Motor neuron (in vitro differentiated cells): ENCODE results near the gene TCEAL5. TPM values are rescaled to one million over a fixed set of nuclear protein-coding genes. Genes with fewer than 3 reads are reported as not detected.
"Not testable (repeated sequence)": the region's sequence is repeated elsewhere in the genome, so short reads cannot be mapped to it uniquely, and the experiment has no call there.

ENCODE experiments used
- ATAC-seq, 8 experiments: fragments of 200-7000 bp; cut with Tn5 transposase; replicated peaks in 6 of 8; 2 replicates each; pipeline ENCODE4 v1.8.0; 2021; ENCODE audit warnings: mild to moderate bottlenecking in 8 of 8, moderate library complexity in 8 of 8
- H3K27ac ChIP-seq, 2 donors: fragments of 250-450 bp; sonication (Bioruptor Pico); 2 replicates each; pipeline ENCODE4 v1.9.0; 2021; ENCODE audit warnings: antibody characterized with exemption in 2 of 2, mild to moderate bottlenecking in 2 of 2, moderate library complexity in 1 of 2
- H3K4me1 ChIP-seq, 2 donors: fragments of 250-450 bp; sonication (Bioruptor Pico); replicated peaks in 1 of 2; 2 replicates each; pipeline ENCODE4 v1.6.1; 2021; ENCODE audit warnings: antibody characterized with exemption in 2 of 2, mild to moderate bottlenecking in 2 of 2, moderate library complexity in 1 of 2
- H3K4me3 ChIP-seq, 5 donors: fragments of 250-450 bp; sonication (Bioruptor Pico); 2 replicates each; pipeline ENCODE4 v1.9.0; 2021; ENCODE audit warnings: antibody characterized with exemption in 5 of 5, mild to moderate bottlenecking in 5 of 5, moderate library complexity in 4 of 5
- WGBS, 10 experiments: fragments of 450-650 bp; shearing (Covaris generic); methylation state at CpG; one replicate each; pipeline ENCODE4 v1.0.0; 2022; 5-methylcytosine and 5-hydroxymethylcytosine counted together
- in situ Hi-C, 9 experiments: fragments of 400-800 bp; cut with MboI; loops; one replicate each; pipeline ENCODE4 v1.15.0; 2021; ENCODE audit warnings: low sequenced_read_pairs in 9 of 9, low pct_unique_long_range_greater_than_20kb in 2 of 9; ENCODE audit not compliant: unreplicated experiment in 9 of 9
- total RNA-seq, 8 experiments: library from RNA; unstranded; fragments of 300-600 nt; gene quantifications; 2 replicates each; pipeline versions ENCODE4 v1.2.3 to v1.2.4, GENCODE V29; 2022

TCEAL5 gene
- 10 to 100 TPM in 5 of 8 experiments, 1 to 10 TPM in 2, under 1 TPM in 1; 0.87 to 47.2 (median 11.4) TPM for total RNA-seq

DNA sequence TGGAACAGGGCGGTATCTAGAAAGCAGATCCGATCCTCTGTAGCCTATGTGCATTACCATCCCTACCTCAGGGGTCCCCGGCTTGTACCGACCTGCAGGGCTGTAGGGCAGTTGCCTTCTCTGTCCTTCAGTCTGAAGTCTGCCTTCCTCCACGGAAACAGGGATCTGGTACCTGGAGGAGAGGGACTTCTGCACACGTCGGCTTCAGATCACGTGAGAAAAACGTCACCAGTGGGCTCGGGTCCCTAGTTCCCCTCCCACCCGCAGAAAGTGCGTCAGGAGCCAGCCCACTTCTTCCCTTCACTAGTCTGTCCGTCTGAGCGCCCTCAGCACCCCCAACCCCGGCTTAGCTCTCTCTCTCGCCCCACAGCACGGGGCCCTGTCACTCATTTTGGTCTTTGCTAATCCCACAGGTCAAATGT, at the start of gene TCEAL5:
TCEAL5 (minus strand) TSS at position 170 of the 422 bp plus-strand sequence. CDS start 2,187 bp downstream, outside the sequence.
- peak in 5 of 8 experiments; percentile 81 to 93 (median 91) for ATAC-seq
- Histone ChIP-seq H3K4me1 (no peaks in the 10 kb centered on the region), H3K27ac (peak within 1 kb of the TSS; percentile 55 to 62), H3K4me3 (peak within 1 kb of the TSS; percentile 35 to 49 (median 42))
- in situ Hi-C loops = no loop called here
- 0 to 40% (median 18%) methylated on average over 1 to 10 of the region's 17 CpGs; no CpG with 5 or more reads in 7 of the 10 experiments for WGBS, 10 experiments

GRCh38 chrX:103311399-103311780, 34.8 kb upstream of the TCEAL5 start:
- H3K4me3 ChIP-seq = peak overlapping the region in 3 of 5 donors; percentile 68 to 98 (median 91)
- in situ Hi-C loops = no loop called here
- ATAC-seq = no peak

DNA sequence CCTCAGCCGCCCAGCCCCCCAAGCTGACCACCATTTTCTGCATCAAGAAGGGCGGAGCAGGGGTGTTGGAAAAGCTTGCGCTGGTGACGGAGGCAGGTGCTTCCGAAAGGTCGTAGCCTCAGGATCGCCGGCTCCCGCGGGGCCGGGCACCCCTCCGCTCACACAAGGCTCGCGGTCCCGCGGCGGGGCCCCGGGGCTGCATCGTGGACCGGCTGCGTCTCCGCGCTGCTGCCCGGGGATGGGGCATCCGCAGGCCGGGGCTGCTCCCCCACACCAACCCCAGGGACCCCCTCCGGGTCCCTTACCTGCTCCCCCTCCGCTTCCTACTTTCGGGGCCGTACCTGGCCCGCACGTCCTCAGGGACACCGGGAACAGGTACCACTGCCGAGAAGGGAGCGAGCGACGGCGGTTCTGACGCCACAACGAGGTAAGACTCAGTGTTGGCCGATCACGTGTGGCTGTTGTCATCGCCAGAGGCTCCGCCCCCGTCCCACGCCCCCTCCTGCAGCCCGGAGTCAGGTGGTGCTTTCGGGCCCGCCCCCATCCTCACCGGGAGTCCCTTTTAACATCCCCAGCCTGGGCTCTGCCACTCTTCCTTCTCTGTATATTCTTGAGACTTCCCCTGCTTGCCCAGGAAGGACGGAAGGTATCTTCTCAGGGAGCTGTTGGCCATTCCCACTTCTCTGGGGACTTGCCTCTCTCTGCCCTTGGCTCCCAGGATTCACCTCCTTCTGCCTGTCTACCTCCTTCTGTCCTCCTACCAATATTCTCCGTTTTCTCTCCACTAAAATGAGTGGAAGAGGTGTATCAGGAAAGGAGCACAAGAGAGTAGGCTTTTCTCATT, 34.2 kb upstream of the TCEAL5 start, which contains the start of gene BEX2:
BEX2 (minus strand) TSS at position 436 of the 844 bp plus-strand sequence. CDS start 1,014 bp downstream, outside the sequence.
- in situ Hi-C loops = no loop called here
- WGBS, 10 experiments = 29 to 31% methylated on average over 1 to 2 of the region's 52 CpGs; no CpG with 5 or more reads in 8 of the 10 experiments
- peak within 1 kb of the TSS; percentile 68 to 98 (median 91) for H3K4me3 ChIP-seq
- peak within 1 kb of the TSS; percentile 87 to 95 for H3K27ac ChIP-seq
- peaks cover 5% of the 10 kb centered on the region in 2 donors for H3K4me1 ChIP-seq
- ATAC-seq = peak; percentile 48 to 100 (median 98)

More at GRCh38 chrX:103311399-103311780, 34.8 kb upstream of the TCEAL5 start:
- peaks cover 5% of the 10 kb centered on the region in 2 donors for H3K4me1 ChIP-seq
- 54 to 100% (median 80%) methylated on average over 1 to 3 of the region's 3 CpGs; no CpG with 5 or more reads in 1 of the 10 experiments for WGBS, 10 experiments
- H3K27ac ChIP-seq = no peak overlapping the region

DNA sequence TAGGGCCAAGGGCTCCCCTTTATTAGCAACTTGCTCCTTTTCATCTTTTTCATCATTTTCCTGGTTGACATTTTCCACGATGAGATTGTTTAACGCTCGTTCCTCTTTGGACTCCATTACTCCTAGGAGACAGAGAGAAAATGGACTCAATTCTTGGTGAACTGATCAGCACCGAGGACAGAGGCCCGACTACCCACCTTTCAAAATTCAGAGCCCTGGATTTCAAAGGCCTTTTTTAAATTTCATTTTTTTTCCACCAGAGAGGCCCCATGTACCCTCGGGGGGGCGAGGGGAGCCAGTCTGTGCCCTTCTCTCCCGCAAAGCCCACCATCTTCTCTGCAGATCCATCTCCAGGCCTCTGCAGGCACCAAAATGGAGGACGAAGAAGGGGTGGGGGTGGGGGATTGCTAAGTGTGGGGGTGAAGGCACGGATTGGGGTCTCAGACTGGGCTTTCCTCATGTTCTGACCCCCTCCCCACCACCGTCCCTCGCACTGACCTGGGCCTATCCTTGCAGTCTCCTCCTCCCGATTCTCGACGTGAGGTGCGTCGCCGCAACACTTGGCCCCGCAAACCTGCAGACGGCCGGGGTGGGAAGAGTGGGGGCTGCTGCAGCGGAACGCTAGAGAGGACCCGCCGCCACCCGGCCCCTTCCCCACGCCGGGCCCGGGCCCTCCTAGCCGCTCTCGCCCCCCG, 33.5 kb upstream of the TCEAL5 start:
- in situ Hi-C loops = no loop called here
- peak in 2 of 8 experiments; percentile 3 to 20 for ATAC-seq
- WGBS, 10 experiments = 40 to 95% (median 76%) methylated on average over 1 to 5 of the region's 32 CpGs; no CpG with 5 or more reads in 5 of the 10 experiments
- Histone ChIP-seq H3K4me3 (peak overlapping the region; percentile 68 to 98 (median 91)), H3K4me1 (peaks cover 5% of the 10 kb centered on the region in 2 donors), H3K27ac (peak overlapping the region; percentile 87 to 95)

DNA sequence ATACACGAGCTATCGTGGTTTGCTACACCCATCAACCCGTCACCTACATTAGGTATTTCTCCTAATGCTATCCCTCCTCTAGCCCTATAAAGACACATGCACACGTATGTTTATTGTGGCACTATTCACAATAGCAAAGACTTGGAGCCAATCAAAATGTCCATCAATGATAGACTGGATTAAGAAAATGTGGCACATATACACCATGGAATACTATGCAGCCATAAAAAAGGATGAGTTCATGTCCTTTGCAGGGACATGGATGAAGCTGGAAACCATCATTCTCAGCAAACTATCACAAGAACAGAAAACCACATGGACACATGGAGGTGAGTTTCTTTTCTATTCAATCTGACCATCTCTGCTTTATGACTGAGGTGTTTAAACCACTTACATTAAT, 29.1 kb upstream of the TCEAL5 start:
- in situ Hi-C loops = not testable (repeated sequence)

GRCh38 chrX:103304705-103305104, 28.2 kb upstream of the TCEAL5 start:
- Histone ChIP-seq H3K4me3 (no peak overlapping the region), H3K4me1 (peaks cover 4% of the 10 kb centered on the region in 2 donors), H3K27ac (no peak overlapping the region)
- ATAC-seq = no peak
- in situ Hi-C loops = no loop called here

More for the DNA sequence above, 29.1 kb upstream of the TCEAL5 start:
- H3K4me3 ChIP-seq, ATAC-seq, H3K4me1 ChIP-seq, H3K27ac ChIP-seq: not testable (repeated sequence)
- WGBS, 10 experiments = 33 to 100% (median 74%) methylated on average over 1 to 4 of the region's 4 CpGs; no CpG with 5 or more reads in 4 of the 10 experiments

DNA sequence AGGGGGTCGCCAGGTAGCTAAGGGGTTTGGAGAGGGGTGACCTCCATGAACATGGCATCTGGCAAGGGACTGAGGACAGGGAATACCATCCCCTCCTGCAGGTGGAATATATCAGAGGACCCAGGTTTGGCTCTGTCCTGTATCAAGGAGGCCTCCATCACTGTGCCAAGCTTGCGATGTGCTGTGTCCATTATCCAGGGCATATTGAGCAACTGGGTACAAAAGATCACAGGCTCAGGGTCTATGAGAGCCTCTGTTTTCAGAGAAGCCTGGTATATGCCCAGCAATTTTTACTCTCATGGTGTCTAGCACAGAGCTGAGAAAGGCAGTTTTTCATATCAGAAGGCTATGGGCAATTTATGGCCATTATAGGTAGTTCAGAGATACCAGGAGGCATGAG, 16.6 kb upstream of the TCEAL5 start:
- no peak for ATAC-seq
- Histone ChIP-seq H3K27ac (no peak overlapping the region), H3K4me3 (no peak overlapping the region), H3K4me1 (no peaks in the 10 kb centered on the region)
- WGBS, 10 experiments = 0 to 100% (median 67%) methylated on average over 1 to 2 of the region's 2 CpGs; no CpG with 5 or more reads in 7 of the 10 experiments
- in situ Hi-C loops = no loop called here

DNA sequence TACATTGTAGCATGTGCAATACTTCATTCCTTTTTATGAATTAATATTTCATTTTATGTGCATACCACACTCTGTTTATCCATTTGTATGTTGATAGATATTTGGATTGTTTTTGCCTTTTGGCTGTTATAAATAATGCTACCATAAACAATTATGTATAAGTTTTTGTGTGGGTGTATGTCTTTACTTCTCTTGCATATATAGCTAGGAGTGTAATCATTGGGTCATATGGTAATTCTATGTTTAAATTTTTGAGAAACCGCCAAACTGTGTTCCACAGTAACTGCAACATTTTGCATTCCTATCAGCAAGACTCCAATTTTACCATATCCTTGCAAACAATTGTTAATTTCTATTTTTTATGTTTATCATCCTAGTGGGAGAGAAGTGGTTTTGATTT, 3.1 kb upstream of the TCEAL5 start:
- in situ Hi-C loops = no loop called here
- Histone ChIP-seq H3K27ac (no peak overlapping the region), H3K4me1 (no peaks in the 10 kb centered on the region), H3K4me3 (no peak overlapping the region)
- WGBS, 10 experiments = 0 to 80% (median 21%) methylated on average over 1 of the region's 1 CpG; no CpG with 5 or more reads in 4 of the 10 experiments
- peak in 2 of 8 experiments; percentile 50 to 90 for ATAC-seq

DNA sequence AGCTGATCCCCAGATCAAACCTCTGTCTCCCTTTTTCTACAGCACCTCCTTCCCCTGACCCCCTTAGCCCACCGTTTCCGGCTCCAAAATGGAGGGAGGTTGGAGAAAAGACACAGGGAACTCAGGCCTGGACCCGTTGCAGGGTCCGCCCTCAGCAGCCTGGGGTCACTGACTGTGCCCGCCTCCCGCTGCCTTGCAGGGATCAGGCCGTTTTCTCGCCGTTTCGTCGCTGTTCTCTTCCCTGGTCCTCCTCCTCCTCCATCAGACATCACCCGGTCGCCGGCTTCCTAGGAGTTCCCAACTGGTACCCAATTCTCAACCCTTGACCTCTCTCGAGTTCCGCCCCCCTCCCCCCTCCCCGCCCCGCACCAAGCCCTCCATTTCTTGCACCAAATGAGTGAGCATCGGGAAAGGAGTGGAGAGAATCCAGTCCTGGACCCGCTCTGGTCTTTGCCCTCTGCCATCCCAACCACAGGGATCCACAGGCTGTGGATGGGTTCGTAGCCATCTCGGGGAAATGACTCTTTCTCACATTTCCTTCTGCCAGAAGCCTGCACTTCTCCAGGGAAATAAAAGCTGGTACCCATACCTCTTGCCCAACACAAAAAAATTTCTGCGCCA, 493 bp downstream of the TCEAL5 start:
- peak overlapping the region; percentile 35 to 49 (median 42) for H3K4me3 ChIP-seq
- in situ Hi-C loops = no loop called here
- WGBS, 10 experiments = 0 to 17% (median 10%) methylated on average over 1 to 2 of the region's 23 CpGs; no CpG with 5 or more reads in 6 of the 10 experiments
- H3K27ac ChIP-seq = peak overlapping the region; percentile 55 to 62
- peak in 5 of 8 experiments; percentile 36 to 63 (median 41) for ATAC-seq
- no peaks in the 10 kb centered on the region for H3K4me1 ChIP-seq

DNA sequence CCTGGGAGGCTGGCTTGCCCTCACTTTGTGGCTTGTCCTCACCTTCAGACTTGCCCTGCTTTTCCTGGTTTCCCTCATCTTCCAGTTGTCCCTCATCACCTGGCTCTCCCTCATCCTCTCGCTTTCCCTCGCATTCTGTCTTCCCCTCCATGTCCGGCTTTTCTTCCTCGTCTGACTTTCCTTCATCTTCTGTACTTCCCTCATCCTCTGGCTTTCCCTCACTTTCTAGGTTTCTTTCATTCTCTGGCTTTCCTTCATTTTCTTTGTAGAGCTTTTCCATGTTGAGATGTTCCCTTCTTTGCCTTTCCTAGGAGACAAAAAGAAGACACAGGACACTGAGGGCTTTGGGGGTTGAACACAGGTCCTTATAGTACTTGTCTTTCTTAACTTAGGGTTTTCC, 2.3 kb downstream of the TCEAL5 start:
- in situ Hi-C loops = no loop called here

DNA sequence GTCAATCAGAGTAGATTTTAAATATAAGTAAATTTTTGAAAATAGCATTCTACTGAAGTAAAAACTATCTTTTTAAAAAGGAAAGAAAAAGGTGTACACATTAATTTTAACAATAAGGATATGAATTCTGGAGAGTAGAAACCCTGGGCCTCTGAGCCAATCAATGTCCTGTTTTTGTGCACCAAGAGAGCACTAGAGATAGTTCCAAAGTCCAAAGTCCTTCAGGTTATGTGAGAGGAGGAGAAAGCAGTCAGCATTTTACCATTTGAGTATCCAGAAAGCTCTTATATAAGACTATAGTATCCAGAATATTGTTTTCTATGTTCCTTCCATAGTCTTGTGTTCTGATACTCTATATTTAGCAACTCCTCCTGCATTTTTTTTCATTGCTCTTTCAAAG, 18.3 kb downstream of the TCEAL5 start:
- in situ Hi-C loops = no loop called here
- H3K27ac ChIP-seq = no peak overlapping the region
- no peak for ATAC-seq
- peaks cover 0 to 4% of the 10 kb centered on the region in 2 donors for H3K4me1 ChIP-seq
- H3K4me3 ChIP-seq = no peak overlapping the region

More for the DNA sequence above, 2.3 kb downstream of the TCEAL5 start:
- no peak for ATAC-seq
- Histone ChIP-seq H3K27ac (no peak overlapping the region), H3K4me3 (no peak overlapping the region), H3K4me1 (no peaks in the 10 kb centered on the region)
- WGBS, 10 experiments = 57 to 100% (median 92%) methylated on average over 2 to 4 of the region's 4 CpGs; no CpG with 5 or more reads in 3 of the 10 experiments

GRCh38 chrX:103256651-103257050, 19.9 kb downstream of the TCEAL5 start:
- H3K4me3 ChIP-seq = no peak overlapping the region
- peaks cover 0 to 5% of the 10 kb centered on the region in 2 donors for H3K4me1 ChIP-seq
- no peak for ATAC-seq
- H3K27ac ChIP-seq = no peak overlapping the region
- in situ Hi-C loops = no loop called here
